ENCODE data around the gene TEX51.

The TEX51 gene

DNA sequence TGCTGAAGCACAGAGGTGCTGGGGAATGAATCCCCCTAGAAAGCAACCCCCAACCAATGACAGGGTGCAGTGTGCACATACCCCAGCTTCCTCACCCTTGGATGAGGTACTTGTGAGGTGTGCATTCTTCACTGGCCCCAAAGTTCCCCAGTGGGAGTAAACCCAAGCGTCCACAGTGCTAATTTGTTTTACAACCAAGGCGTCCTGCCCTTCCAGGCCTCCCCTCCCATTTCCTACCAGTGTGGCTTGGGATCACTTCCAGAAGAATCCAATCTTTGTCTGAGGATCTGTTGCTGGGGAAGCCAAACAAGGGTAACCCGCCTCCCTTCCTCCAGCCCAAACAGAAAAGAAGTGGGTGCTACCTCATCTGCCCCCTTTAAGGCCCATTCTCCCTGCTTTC is 40.3 kb upstream of the TEX51 start:
- no peaks in the 10 kb centered on the region for H3F3A ChIP-seq (ENCODE audit: insufficient read depth)
- no peaks in the 10 kb centered on the region for H4K20me1 ChIP-seq (ENCODE audit: low read depth, low read length)
- H3K27me3 ChIP-seq (ENCODE audit: low read length), result no peaks in the 10 kb centered on the region
- H3K79me2 ChIP-seq (ENCODE audit: insufficient read depth, low read length), result no peaks in the 10 kb centered on the region
- H3K9me2 ChIP-seq (replicated peaks; ENCODE audit: insufficient read depth, low read length), result no peaks in the 10 kb centered on the region
- no peaks in the 10 kb centered on the region for H3K9me3 ChIP-seq (ENCODE audit: insufficient read depth, low read length)
- H3K36me3 ChIP-seq (ENCODE audit: low read length), result no peaks in the 10 kb centered on the region
- no peak overlapping the region for H3K4me3 ChIP-seq (ENCODE audit: insufficient read depth, low read length, poor library complexity, severe bottlenecking)
- no peak overlapping the region for H3K27ac ChIP-seq (ENCODE audit: low read depth, low read length)
- no peak overlapping the region for H3K4me2 ChIP-seq (ENCODE audit: low read depth, low read length, poor library complexity, severe bottlenecking)
- H3K9ac ChIP-seq (ENCODE audit: low read length), result no peak overlapping the region
- no peak overlapping the region for H2AFZ ChIP-seq (ENCODE audit: low read depth, low read length, severe bottlenecking)
- TF ChIP-seq, protein P1, sequence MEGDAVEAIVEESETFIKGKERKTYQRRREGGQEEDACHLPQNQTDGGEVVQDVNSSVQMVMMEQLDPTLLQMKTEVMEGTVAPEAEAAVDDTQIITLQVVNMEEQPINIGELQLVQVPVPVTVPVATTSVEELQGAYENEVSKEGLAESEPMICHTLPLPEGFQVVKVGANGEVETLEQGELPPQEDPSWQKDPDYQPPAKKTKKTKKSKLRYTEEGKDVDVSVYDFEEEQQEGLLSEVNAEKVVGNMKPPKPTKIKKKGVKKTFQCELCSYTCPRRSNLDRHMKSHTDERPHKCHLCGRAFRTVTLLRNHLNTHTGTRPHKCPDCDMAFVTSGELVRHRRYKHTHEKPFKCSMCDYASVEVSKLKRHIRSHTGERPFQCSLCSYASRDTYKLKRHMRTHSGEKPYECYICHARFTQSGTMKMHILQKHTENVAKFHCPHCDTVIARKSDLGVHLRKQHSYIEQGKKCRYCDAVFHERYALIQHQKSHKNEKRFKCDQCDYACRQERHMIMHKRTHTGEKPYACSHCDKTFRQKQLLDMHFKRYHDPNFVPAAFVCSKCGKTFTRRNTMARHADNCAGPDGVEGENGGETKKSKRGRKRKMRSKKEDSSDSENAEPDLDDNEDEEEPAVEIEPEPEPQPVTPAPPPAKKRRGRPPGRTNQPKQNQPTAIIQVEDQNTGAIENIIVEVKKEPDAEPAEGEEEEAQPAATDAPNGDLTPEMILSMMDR (IDR thresholded peaks at IDR 0.05; ENCODE audit: insufficient read depth, low read length, poor library complexity, severe bottlenecking), result no peak

DNA sequence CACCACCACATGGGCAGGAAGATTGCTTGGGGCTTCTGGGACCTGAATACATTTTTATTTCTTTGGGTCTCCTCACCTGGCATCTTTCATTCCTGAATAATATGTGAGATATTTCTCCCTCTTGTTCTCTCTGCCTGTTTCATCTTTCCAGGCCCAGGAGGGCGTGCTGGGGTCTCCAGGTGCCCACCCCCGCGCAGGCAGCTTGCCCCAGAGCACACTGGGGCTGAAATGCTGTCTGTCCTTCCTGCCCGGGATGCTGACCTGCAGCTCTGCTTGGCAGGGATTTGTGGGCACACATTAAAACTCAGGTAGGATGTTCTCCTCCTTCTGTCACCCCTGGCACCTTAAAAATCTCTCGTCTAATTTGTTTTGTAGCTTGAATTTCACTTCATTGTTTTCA is 39.7 kb upstream of the TEX51 start:
- H3K4me2 ChIP-seq (ENCODE audit: low read depth, low read length, poor library complexity, severe bottlenecking), result no peak overlapping the region
- no peak overlapping the region for H3K4me3 ChIP-seq (ENCODE audit: insufficient read depth, low read length, poor library complexity, severe bottlenecking)
- H3F3A ChIP-seq (ENCODE audit: insufficient read depth), result no peaks in the 10 kb centered on the region
- no peaks in the 10 kb centered on the region for H3K36me3 ChIP-seq (ENCODE audit: low read length)
- H2AFZ ChIP-seq (ENCODE audit: low read depth, low read length, severe bottlenecking), result no peak overlapping the region
- H3K9me2 ChIP-seq (replicated peaks; ENCODE audit: insufficient read depth, low read length), result no peaks in the 10 kb centered on the region
- no peaks in the 10 kb centered on the region for H3K9me3 ChIP-seq (ENCODE audit: insufficient read depth, low read length)
- no peaks in the 10 kb centered on the region for H3K27me3 ChIP-seq (ENCODE audit: low read length)
- H3K79me2 ChIP-seq (ENCODE audit: insufficient read depth, low read length), result no peaks in the 10 kb centered on the region
- TF ChIP-seq EZH2phosphoT487 (conservative IDR thresholded peaks at IDR 0.05; ENCODE audit: low read length), result no peak
- TF ChIP-seq, protein P1 (IDR thresholded peaks at IDR 0.05; ENCODE audit: insufficient read depth, low read length, poor library complexity, severe bottlenecking), result no peak
- H4K20me1 ChIP-seq (ENCODE audit: low read depth, low read length), result no peaks in the 10 kb centered on the region
- H3K9ac ChIP-seq (ENCODE audit: low read length), result no peak overlapping the region
- H3K27ac ChIP-seq (ENCODE audit: low read depth, low read length), result no peak overlapping the region

DNA sequence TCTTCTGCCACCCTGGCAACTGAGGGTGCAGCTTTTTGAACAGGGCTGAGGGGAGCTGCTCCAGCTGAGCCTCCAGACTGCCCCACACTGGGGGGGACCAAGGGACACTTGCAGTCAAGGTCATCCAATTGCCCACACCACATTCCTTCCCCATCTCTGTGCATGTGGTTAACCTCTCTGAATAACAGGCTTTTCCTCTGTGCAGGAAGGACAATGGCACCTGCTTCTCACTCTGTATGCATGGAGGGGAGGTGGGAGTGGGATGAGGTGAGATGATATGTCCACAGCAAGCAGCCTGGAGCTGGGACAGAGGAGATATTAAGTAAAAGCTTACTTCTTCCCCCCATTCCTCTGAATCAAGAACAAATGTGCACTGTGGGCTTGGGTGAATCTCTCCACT is 39.1 kb upstream of the TEX51 start:
- H3F3A ChIP-seq (ENCODE audit: insufficient read depth), result no peaks in the 10 kb centered on the region
- no peaks in the 10 kb centered on the region for H3K9me2 ChIP-seq (replicated peaks; ENCODE audit: insufficient read depth, low read length)
- H4K20me1 ChIP-seq (ENCODE audit: low read depth, low read length), result no peaks in the 10 kb centered on the region
- H3K79me2 ChIP-seq (ENCODE audit: insufficient read depth, low read length), result no peaks in the 10 kb centered on the region
- no peak overlapping the region for H3K4me3 ChIP-seq (ENCODE audit: insufficient read depth, low read length, poor library complexity, severe bottlenecking)
- H3K36me3 ChIP-seq (ENCODE audit: low read length), result no peaks in the 10 kb centered on the region
- no peak for TF ChIP-seq EZH2phosphoT487 (conservative IDR thresholded peaks at IDR 0.05; ENCODE audit: low read length)
- TF ChIP-seq, protein P1 (IDR thresholded peaks at IDR 0.05; ENCODE audit: insufficient read depth, low read length, poor library complexity, severe bottlenecking), result no peak
- H2AFZ ChIP-seq (ENCODE audit: low read depth, low read length, severe bottlenecking), result no peak overlapping the region
- no peaks in the 10 kb centered on the region for H3K27me3 ChIP-seq (ENCODE audit: low read length)
- H3K4me2 ChIP-seq (ENCODE audit: low read depth, low read length, poor library complexity, severe bottlenecking), result no peak overlapping the region
- H3K27ac ChIP-seq (ENCODE audit: low read depth, low read length), result no peak overlapping the region
- no peaks in the 10 kb centered on the region for H3K9me3 ChIP-seq (ENCODE audit: insufficient read depth, low read length)
- no peak overlapping the region for H3K9ac ChIP-seq (ENCODE audit: low read length)

DNA sequence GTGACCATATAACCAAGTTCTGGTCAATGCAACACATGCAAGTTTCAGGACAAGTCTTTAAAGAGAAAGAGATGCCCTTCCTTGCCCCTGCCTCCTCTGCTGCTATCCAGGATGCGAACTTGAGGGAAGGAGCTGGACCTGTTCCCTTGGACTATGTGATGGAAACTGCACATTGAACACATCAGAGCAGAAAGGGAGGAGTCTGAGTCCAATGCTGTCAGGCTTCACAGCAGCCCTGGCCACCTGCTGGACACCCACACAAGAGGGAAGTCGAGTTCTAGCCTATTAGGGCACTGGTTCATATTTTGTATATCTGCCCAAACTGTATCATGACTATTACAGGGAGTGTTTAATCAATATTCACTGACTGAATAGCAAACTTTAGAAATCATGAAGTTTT is 38.3 kb upstream of the TEX51 start:
- Histone ChIP-seq H3K9me2 (replicated peaks; ENCODE audit: insufficient read depth, low read length) (no peaks in the 10 kb centered on the region), H3F3A (ENCODE audit: insufficient read depth) (no peaks in the 10 kb centered on the region), H4K20me1 (ENCODE audit: low read depth, low read length) (no peaks in the 10 kb centered on the region), H3K27ac (ENCODE audit: low read depth, low read length) (no peak overlapping the region), H3K79me2 (ENCODE audit: insufficient read depth, low read length) (no peaks in the 10 kb centered on the region), H3K4me2 (ENCODE audit: low read depth, low read length, poor library complexity, severe bottlenecking) (no peak overlapping the region), H3K9ac (ENCODE audit: low read length) (no peak overlapping the region), H3K4me3 (ENCODE audit: insufficient read depth, low read length, poor library complexity, severe bottlenecking) (no peak overlapping the region), H3K9me3 (ENCODE audit: insufficient read depth, low read length) (no peaks in the 10 kb centered on the region), H2AFZ (ENCODE audit: low read depth, low read length, severe bottlenecking) (no peak overlapping the region), H3K36me3 (ENCODE audit: low read length) (no peaks in the 10 kb centered on the region), H3K27me3 (ENCODE audit: low read length) (no peaks in the 10 kb centered on the region)
- no peak for TF ChIP-seq EZH2phosphoT487 (conservative IDR thresholded peaks at IDR 0.05; ENCODE audit: low read length)
- TF ChIP-seq, protein P1 (IDR thresholded peaks at IDR 0.05; ENCODE audit: insufficient read depth, low read length, poor library complexity, severe bottlenecking), result no peak

Measured in SU-DHL-6 (cell line).